ENCODE data around the gene AP1G1. TPM values are rescaled to one million over a fixed set of nuclear protein-coding genes. Genes with fewer than 3 reads are reported as not detected.

AP1G1 gene
- total RNA-seq, 4 donors from 2014 or later: 74.0 to 114 (median 96.9) TPM

- intact Hi-C loops (cut with DNase I): no loop called here
- no peaks in the 10 kb centered on the region for H3K9me3 ChIP-seq
- TF ChIP-seq, protein P1, sequence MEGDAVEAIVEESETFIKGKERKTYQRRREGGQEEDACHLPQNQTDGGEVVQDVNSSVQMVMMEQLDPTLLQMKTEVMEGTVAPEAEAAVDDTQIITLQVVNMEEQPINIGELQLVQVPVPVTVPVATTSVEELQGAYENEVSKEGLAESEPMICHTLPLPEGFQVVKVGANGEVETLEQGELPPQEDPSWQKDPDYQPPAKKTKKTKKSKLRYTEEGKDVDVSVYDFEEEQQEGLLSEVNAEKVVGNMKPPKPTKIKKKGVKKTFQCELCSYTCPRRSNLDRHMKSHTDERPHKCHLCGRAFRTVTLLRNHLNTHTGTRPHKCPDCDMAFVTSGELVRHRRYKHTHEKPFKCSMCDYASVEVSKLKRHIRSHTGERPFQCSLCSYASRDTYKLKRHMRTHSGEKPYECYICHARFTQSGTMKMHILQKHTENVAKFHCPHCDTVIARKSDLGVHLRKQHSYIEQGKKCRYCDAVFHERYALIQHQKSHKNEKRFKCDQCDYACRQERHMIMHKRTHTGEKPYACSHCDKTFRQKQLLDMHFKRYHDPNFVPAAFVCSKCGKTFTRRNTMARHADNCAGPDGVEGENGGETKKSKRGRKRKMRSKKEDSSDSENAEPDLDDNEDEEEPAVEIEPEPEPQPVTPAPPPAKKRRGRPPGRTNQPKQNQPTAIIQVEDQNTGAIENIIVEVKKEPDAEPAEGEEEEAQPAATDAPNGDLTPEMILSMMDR (IDR thresholded peaks at IDR 0.05): no peak
- TF ChIP-seq POLR2A (IDR thresholded peaks at IDR 0.05): no peak
- no peak overlapping the region for H3K4me3 ChIP-seq (replicated peaks in 1 of 3)
- H3K27me3 ChIP-seq: no peaks in the 10 kb centered on the region
- 96 to 98% methylated on average over 2 of the region's 2 CpGs for WGBS, 2 donors
- no peak for DNase-seq
- H3K4me1 ChIP-seq: peaks cover 0 to 6% of the 10 kb centered on the region in 2 donors
- H3K27ac ChIP-seq: no peak overlapping the region
- H3K36me3 ChIP-seq: peaks cover 14 to 29% of the 10 kb centered on the region in 2 donors
Observed at GRCh38 chr16:71761097-71761496, 47.5 kb downstream of the AP1G1 start.

DNA sequence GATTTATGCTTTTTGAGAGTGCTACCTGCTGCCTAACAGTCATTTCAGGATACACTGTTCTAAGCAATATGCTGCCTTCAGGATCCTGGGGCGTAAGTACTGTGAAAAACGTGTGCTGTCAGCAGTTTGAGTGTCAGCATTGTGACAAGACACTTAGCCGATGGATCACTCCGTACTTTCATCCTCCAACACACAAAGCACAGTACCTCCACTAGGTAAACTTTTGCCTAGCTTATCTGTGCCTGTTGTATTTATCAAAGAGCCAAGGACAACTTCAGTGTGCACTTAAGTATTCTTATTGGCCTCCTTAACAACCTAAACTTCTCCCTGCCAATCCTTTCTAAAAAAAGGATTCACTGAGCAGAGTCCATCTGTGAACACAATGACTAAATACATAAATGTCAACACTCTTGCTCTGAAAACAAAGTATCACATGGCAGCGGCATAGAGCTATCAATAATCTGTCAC lies 50.3 kb downstream of the AP1G1 start:
- 58 to 62% methylated on average over 5 of the region's 5 CpGs for WGBS, 2 donors

DNA sequence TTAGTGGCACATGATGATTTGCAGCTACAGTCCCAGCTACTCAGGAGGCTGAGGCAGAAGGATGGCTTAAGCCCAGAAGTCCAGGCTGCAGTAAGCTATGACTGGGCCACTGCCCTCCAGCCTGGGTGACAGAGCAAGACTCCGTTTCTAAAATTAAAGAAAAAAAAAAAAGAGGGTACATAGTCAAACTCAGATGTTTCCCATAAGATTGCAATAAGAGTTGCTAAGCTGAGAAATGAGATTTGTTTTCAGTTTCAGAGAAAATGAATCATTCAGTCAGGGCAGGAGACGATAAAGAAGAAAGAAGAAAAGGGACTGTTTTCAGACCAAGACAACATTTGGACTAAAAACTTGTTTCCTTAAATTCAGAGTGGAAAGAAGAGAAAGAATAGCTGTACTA lies 54.0 kb downstream of the AP1G1 start:
- peaks cover 0 to 6% of the 10 kb centered on the region in 2 donors for H3K4me1 ChIP-seq
- H3K27ac ChIP-seq: no peak overlapping the region
- no peaks in the 10 kb centered on the region for H3K9me3 ChIP-seq
- H3K4me3 ChIP-seq (replicated peaks in 1 of 3): no peak overlapping the region
- H3K36me3 ChIP-seq: peaks cover 36 to 51% of the 10 kb centered on the region in 2 donors
- no peak for TF ChIP-seq POLR2A (IDR thresholded peaks at IDR 0.05)
- TF ChIP-seq, protein P1 (IDR thresholded peaks at IDR 0.05): no peak
- H3K27me3 ChIP-seq: no peaks in the 10 kb centered on the region
- 87 to 90% methylated on average over 2 of the region's 2 CpGs for WGBS, 2 donors
- intact Hi-C loops (cut with DNase I): no loop called here
- DNase-seq: no peak

More for the DNA sequence above, 50.3 kb downstream of the AP1G1 start:
- Histone ChIP-seq H3K27ac (peak overlapping the region in 1 of 3 donors; percentile 16), H3K27me3 (no peaks in the 10 kb centered on the region), H3K36me3 (peaks cover 33 to 48% of the 10 kb centered on the region in 2 donors), H3K4me3 (replicated peaks in 1 of 3) (no peak overlapping the region), H3K9me3 (no peaks in the 10 kb centered on the region), H3K4me1 (peaks cover 0 to 6% of the 10 kb centered on the region in 2 donors)
- no peak for DNase-seq
- TF ChIP-seq POLR2A (IDR thresholded peaks at IDR 0.05): no peak
- TF ChIP-seq, protein P1 (IDR thresholded peaks at IDR 0.05): no peak
- intact Hi-C loops (cut with DNase I): no loop called here

DNA sequence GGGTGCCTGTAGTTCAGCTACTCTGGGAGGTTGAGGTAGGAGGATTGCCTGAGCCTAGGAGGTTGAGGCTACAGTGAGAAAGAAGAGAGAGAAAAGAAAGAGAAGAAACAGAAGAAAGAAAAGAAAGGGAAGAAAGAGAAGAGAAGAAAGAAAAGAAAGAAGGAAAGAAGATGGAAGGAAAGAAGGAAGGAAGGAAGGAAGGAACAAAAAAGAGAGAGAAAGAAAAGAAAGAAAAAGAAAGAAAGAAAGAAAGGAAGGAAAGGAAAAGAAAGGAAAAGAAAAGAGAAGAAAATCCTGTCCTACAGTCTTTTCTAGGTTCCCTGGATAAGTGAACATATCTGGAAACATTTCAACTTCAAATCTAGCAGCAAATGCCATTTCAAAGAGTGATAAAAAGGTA lies 54.5 kb downstream of the AP1G1 start:
- intact Hi-C loops (cut with DNase I): no loop called here

GRCh38 chr16:71748226-71748625 lies 60.4 kb downstream of the AP1G1 start:
- Histone ChIP-seq H3K4me1 (no peaks in the 10 kb centered on the region), H3K9me3 (no peaks in the 10 kb centered on the region), H3K36me3 (peaks cover 59% of the 10 kb centered on the region in 2 donors), H3K4me3 (replicated peaks in 1 of 3) (no peak overlapping the region), H3K27me3 (no peaks in the 10 kb centered on the region), H3K27ac (no peak overlapping the region)
- DNase-seq: no peak
- 83 to 87% methylated on average over 4 of the region's 4 CpGs for WGBS, 2 donors
- TF ChIP-seq, protein P1 (IDR thresholded peaks at IDR 0.05): no peak
- intact Hi-C loops (cut with DNase I): no loop called here

More for the DNA sequence above, 54.5 kb downstream of the AP1G1 start:
- H3K4me1 ChIP-seq: peaks cover 0 to 6% of the 10 kb centered on the region in 2 donors
- H3K36me3 ChIP-seq: peaks cover 42 to 57% of the 10 kb centered on the region in 2 donors
- TF ChIP-seq POLR2A (IDR thresholded peaks at IDR 0.05): no peak
- TF ChIP-seq, protein P1 (IDR thresholded peaks at IDR 0.05): no peak
- DNase-seq: no peak
- H3K27ac ChIP-seq: no peak overlapping the region
- no peaks in the 10 kb centered on the region for H3K9me3 ChIP-seq
- no peak overlapping the region for H3K4me3 ChIP-seq (replicated peaks in 1 of 3)
- no peaks in the 10 kb centered on the region for H3K27me3 ChIP-seq

Measured in thyroid gland (tissue), 4 donors.